Naive thymus-derived CD4-positive, alpha-beta T cell (primary cell): ENCODE measurements around the gene TGFBI. TPM values are rescaled to one million over a fixed set of nuclear protein-coding genes. Genes with fewer than 3 reads are reported as not detected.
A peak's percentile ranks its signal among the peaks of the same experiment; 100 is the strongest.

Experiments
- ATAC-seq: fragments of 150-1000 bp; cut with Tn5 transposase; 2 replicates; pipeline ENCODE4 v1.10.0; 2021; ENCODE audit warnings: mild to moderate bottlenecking, moderate library complexity
- CTCF ChIA-PET: fragments of 350-600 bp; sonication (Branson Sonifier 250); formaldehyde crosslinking; loops from one replicate; lab custom pipeline; 2021; ENCODE audit warnings: antibody characterized with exemption; lab: Charles Lee
- POLR2A ChIA-PET: fragments of 350-600 bp; sonication (Branson Sonifier 250); formaldehyde crosslinking; loops from one replicate; lab custom pipeline; 2021; ENCODE audit warnings: antibody characterized with exemption, inconsistent platforms; lab: Charles Lee
- DNase-seq, 9 donors: peaks; one replicate each; pipeline versions ENCODE4 v3.0.0 to v3.0.0-alpha.2; 2020 to 2022; ENCODE audit warnings: mixed read lengths in 1 of 9
- H3K27ac ChIP-seq: one replicate; pipeline ENCODE4 v1.7.0; 2013; ENCODE audit warnings: mild to moderate bottlenecking, low read depth, low read length, moderate library complexity
- H3K27me3 ChIP-seq, 2 donors: one replicate each; pipeline ENCODE4 v1.7.0; 2013; ENCODE audit warnings: low read length in 2 of 2, mild to moderate bottlenecking in 2 of 2, moderate library complexity in 2 of 2; ENCODE audit not compliant: control insufficient read depth in 2 of 2, insufficient read depth in 2 of 2
- H3K36me3 ChIP-seq, 3 experiments: 1 replicate in 2 of 3; 2 replicates in 1 of 3; pipeline ENCODE4 v1.7.0; 2013; ENCODE audit warnings: low read length in 3 of 3, mild to moderate bottlenecking in 3 of 3, moderate library complexity in 1 of 3; ENCODE audit not compliant: insufficient read depth in 3 of 3, control insufficient read depth in 2 of 3
- H3K4me1 ChIP-seq, 2 donors: one replicate each; pipeline ENCODE4 v1.7.0; 2013; ENCODE audit warnings: low read length in 2 of 2, mild to moderate bottlenecking in 2 of 2, moderate library complexity in 1 of 2; ENCODE audit not compliant: control insufficient read depth in 2 of 2, insufficient read depth in 2 of 2
- H3K4me3 ChIP-seq: 2 replicates; pipeline ENCODE4 v1.7.0; 2013; ENCODE audit warnings: mild to moderate bottlenecking, low read length
- H3K9me3 ChIP-seq, 3 experiments: 1 replicate in 2 of 3; 2 replicates in 1 of 3; pipeline ENCODE4 v1.7.0; 2013; ENCODE audit warnings: low read length in 3 of 3; ENCODE audit not compliant: control insufficient read depth in 2 of 3
- H3K27ac Mint-ChIP-seq, 9 donors: one replicate each; pipeline ENCODE4 v1.8.0; 2020 to 2022; ENCODE audit warnings: mixed read lengths in 9 of 9, mild to moderate bottlenecking in 8 of 9, moderate library complexity in 5 of 9, inconsistent platforms in 2 of 9
- H3K27me3 Mint-ChIP-seq, 5 donors: one replicate each; pipeline ENCODE4 v1.8.0; 2021 to 2022; ENCODE audit warnings: mixed read lengths in 5 of 5, mild to moderate bottlenecking in 1 of 5
- H3K36me3 Mint-ChIP-seq, 5 donors: one replicate each; pipeline ENCODE4 v1.8.0; 2020 to 2022; ENCODE audit warnings: mixed read lengths in 5 of 5, mild to moderate bottlenecking in 3 of 5, inconsistent platforms in 1 of 5
- H3K4me1 Mint-ChIP-seq, 7 donors: one replicate each; pipeline ENCODE4 v1.8.0; 2020 to 2022; ENCODE audit warnings: mixed read lengths in 7 of 7, mild to moderate bottlenecking in 3 of 7, inconsistent platforms in 1 of 7
- H3K4me3 Mint-ChIP-seq, 10 donors: one replicate each; pipeline ENCODE4 v1.8.0; 2020 to 2022; ENCODE audit warnings: mild to moderate bottlenecking in 10 of 10, mixed read lengths in 10 of 10, moderate library complexity in 6 of 10, inconsistent platforms in 2 of 10
- H3K9me3 Mint-ChIP-seq, 11 donors: one replicate each; pipeline ENCODE4 v1.8.0; 2020 to 2022; ENCODE audit warnings: mixed read lengths in 11 of 11, mild to moderate bottlenecking in 4 of 11, inconsistent platforms in 1 of 11, moderate library complexity in 1 of 11
- intact Hi-C, 2 donors: fragments of 100-400 bp; cut with micrococcal nuclease; formaldehyde crosslinking; loops; one replicate each; pipeline ENCODE4 v1.15.1; 2023
- polyA plus RNA-seq, 2 donors: library from polyadenylated mRNA; unstranded; fragments of 300-500 nt; fragmentation: Illumina TruSeq; gene quantifications; one replicate each; pipeline ENCODE4 v1.2.3, GENCODE V29; 2021
- total RNA-seq, 6 experiments: library from RNA in 5 of 6; stranded (reverse) in 5 of 6; gene quantifications; 1 replicate in 5 of 6; 2 replicates in 1 of 6; pipeline ENCODE4 v1.2.3 and lab custom pipeline; 2021 to 2026

The TGFBI gene
- total and polyA plus RNA-seq, 7 experiments from 2014 or later = 0.07 to 167 (median 18.5) TPM; not detected in 1

DNA sequence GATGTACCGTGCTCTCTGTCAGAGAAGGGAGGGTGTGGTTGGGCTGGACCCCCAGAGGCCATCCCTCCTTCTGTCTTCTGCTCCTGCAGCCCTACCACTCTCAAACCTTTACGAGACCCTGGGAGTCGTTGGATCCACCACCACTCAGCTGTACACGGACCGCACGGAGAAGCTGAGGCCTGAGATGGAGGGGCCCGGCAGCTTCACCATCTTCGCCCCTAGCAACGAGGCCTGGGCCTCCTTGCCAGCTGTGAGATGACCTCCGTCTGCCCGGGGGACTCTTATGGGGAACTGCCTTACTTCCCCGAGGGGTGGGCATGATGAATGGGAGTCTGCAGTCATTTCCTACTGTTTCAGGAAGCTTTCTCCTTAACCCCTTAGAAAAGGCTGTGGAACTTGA is 17.5 kb downstream of the TGFBI start:
- H3K4me3 ChIP-seq = no peak overlapping the region
- CTCF ChIA-PET = no interaction called here
- H3K4me1 ChIP-seq = no peaks in the 10 kb centered on the region
- intact Hi-C loops = no loop called here
- ATAC-seq (no peak), DNase-seq (no peak)
- peaks cover 0 to 16% (median 9%) of the 10 kb centered on the region in 7 donors for H3K4me1 Mint-ChIP-seq
- H3K27ac Mint-ChIP-seq = no peak overlapping the region
- H3K27ac ChIP-seq = no peak overlapping the region
- POLR2A ChIA-PET = no interaction called here
- H3K27me3 ChIP-seq = no peaks in the 10 kb centered on the region
- H3K9me3 Mint-ChIP-seq = peaks cover 0 to 3% (median 0%) of the 10 kb centered on the region in 11 donors
- H3K27me3 Mint-ChIP-seq = peaks cover 0 to 5% (median 0%) of the 10 kb centered on the region in 5 donors
- H3K4me3 Mint-ChIP-seq = no peak overlapping the region
- no peaks in the 10 kb centered on the region for H3K36me3 Mint-ChIP-seq
- H3K9me3 ChIP-seq = no peaks in the 10 kb centered on the region
- H3K36me3 ChIP-seq = no peaks in the 10 kb centered on the region

DNA sequence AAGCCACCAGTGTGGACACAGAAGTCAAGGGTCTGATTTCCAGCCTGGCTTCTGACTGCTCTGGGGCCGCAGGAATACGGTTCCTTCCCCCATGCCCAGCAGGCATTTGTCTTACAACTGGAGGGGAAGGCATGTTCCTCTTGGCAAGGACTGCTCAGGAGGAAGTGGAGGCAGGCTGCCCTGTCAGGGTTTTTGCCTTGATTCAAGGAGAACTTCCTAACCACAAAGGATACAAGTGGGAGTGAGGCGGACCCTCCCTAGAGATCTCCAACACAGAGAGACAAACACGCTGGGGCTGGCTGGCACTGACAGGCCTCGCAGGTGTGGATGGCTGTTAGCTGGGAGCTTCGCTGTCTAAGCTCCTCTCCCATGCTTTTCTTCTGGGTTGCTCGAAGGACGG is 19.1 kb downstream of the TGFBI start:
- H3K27ac ChIP-seq = no peak overlapping the region
- ATAC-seq = no peak
- Mint-ChIP-seq H3K27me3 (peaks cover 0 to 5% (median 0%) of the 10 kb centered on the region in 5 donors), H3K4me1 (peaks cover 0 to 4% (median under 1%) of the 10 kb centered on the region in 7 donors), H3K4me3 (no peak overlapping the region), H3K36me3 (no peaks in the 10 kb centered on the region), H3K27ac (no peak overlapping the region), H3K9me3 (peaks cover 0 to 3% (median 0%) of the 10 kb centered on the region in 11 donors)
- H3K36me3 ChIP-seq = no peaks in the 10 kb centered on the region
- no peaks in the 10 kb centered on the region for H3K4me1 ChIP-seq
- no peaks in the 10 kb centered on the region for H3K9me3 ChIP-seq
- DNase-seq = no peak
- H3K27me3 ChIP-seq = no peaks in the 10 kb centered on the region
- POLR2A ChIA-PET = no interaction called here
- CTCF ChIA-PET = no interaction called here
- H3K4me3 ChIP-seq = no peak overlapping the region
- intact Hi-C loops = no loop called here

DNA sequence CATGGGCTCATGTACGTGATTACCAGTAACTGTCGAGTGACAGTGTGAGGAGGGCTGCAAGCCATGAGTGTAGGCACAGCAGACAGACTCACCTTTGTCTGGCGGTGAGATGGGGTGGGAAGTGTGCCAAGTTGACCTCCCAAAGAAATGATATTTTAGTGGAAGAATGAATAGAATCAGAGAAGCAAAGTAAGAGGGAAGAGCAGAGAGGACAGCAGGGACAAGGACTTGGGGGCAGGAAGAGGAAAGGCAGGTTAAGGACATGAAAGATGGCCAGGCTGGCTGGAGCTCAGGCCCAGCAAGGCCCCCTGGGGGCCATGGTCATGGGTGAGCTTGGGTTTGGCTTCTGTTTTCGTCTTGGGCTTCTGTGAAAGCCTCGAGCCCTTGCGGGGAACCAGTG is 20.2 kb downstream of the TGFBI start:
- intact Hi-C loops = no loop called here
- Mint-ChIP-seq H3K27me3 (peaks cover 0 to 5% (median 0%) of the 10 kb centered on the region in 5 donors), H3K36me3 (no peaks in the 10 kb centered on the region), H3K4me1 (peaks cover 0 to 4% (median 0%) of the 10 kb centered on the region in 7 donors), H3K9me3 (peaks cover 0 to 3% (median 0%) of the 10 kb centered on the region in 11 donors), H3K4me3 (no peak overlapping the region), H3K27ac (no peak overlapping the region)
- POLR2A ChIA-PET = no interaction called here
- Histone ChIP-seq H3K4me3 (no peak overlapping the region), H3K9me3 (no peaks in the 10 kb centered on the region), H3K27me3 (no peaks in the 10 kb centered on the region), H3K36me3 (no peaks in the 10 kb centered on the region), H3K27ac (no peak overlapping the region), H3K4me1 (no peaks in the 10 kb centered on the region)
- DNase-seq (no peak), ATAC-seq (no peak)
- CTCF ChIA-PET = no interaction called here

DNA sequence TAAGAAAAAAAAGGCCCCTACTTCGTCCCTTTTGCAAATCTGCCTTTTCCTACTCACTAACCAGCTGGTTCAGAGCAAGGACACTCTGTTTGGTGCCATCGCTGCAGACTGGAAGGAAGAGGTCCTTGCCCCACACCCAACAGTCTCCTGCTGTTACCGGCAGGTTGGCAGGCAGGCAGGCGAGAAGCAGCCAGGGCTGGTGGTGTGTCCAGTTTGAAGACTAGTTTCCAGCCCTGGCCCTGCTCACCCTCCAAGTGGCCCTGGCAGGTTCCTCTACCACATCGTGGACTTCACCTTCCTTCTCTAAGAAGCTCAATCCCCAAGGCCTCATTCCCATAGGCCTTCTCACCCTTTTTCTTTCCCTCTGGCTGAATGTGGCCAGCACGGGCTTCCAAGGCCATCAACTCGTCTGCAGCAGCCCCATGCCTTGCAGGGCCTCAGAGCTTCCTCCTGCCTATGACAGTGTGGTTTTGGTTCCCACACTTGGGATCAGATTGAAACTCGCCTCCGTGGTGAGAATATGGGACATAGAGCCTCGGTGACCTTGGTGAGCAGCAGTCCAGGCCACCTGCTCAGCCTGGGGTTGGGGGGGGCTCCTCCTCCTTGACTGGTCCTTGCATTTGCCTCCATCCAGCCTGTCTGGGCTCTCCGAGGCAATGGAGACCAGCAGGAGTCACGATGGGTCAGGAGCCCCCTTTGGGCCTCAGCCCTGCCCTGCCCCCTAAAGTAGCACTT is 22.9 kb downstream of the TGFBI start:
- peak; percentile 29 for ATAC-seq
- Histone ChIP-seq H3K27me3 (no peaks in the 10 kb centered on the region), H3K9me3 (no peaks in the 10 kb centered on the region), H3K36me3 (no peaks in the 10 kb centered on the region), H3K4me3 (no peak overlapping the region), H3K27ac (no peak overlapping the region), H3K4me1 (no peaks in the 10 kb centered on the region)
- DNase-seq = no peak
- Mint-ChIP-seq H3K9me3 (peaks cover 0 to 3% (median 0%) of the 10 kb centered on the region in 11 donors), H3K27me3 (peaks cover 0 to 5% (median 1%) of the 10 kb centered on the region in 5 donors), H3K4me1 (peaks cover 0 to 4% (median 0%) of the 10 kb centered on the region in 7 donors), H3K4me3 (no peak overlapping the region), H3K27ac (no peak overlapping the region), H3K36me3 (no peaks in the 10 kb centered on the region)
- intact Hi-C loops = no loop called here
- ChIA-PET POLR2A (no interaction called here), CTCF (no interaction called here)

DNA sequence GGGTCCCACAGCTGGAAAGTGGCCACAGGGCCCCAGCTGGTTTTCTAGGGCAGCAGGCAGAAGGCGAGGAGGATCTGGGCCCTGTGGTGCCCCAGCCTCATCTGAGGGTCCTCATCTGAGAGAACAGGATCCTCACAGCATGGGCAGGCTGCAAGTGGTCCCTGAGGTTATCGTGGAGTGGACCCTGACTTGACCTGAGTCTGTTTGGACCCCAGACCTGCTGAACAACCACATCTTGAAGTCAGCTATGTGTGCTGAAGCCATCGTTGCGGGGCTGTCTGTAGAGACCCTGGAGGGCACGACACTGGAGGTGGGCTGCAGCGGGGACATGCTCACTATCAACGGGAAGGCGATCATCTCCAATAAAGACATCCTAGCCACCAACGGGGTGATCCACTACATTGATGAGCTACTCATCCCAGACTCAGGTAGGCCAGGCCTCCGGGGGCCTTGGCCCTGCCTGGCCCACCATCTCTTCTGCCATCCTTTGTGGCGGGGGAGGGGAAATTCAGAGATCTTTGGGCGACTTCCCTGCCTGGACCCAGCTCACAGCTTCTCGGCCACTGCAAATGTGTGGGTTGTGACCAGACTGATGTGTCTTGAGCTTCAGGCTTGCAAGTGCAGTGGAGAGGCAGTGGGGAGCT is 24.0 kb downstream of the TGFBI start:
- Histone ChIP-seq H3K27me3 (no peaks in the 10 kb centered on the region), H3K4me1 (no peaks in the 10 kb centered on the region), H3K36me3 (no peaks in the 10 kb centered on the region), H3K4me3 (no peak overlapping the region), H3K27ac (no peak overlapping the region), H3K9me3 (no peaks in the 10 kb centered on the region)
- no peak overlapping the region for H3K4me3 Mint-ChIP-seq
- POLR2A ChIA-PET = no interaction called here
- H3K27me3 Mint-ChIP-seq = peaks cover 0 to 9% (median 9%) of the 10 kb centered on the region in 5 donors
- ATAC-seq (no peak), DNase-seq (no peak)
- CTCF ChIA-PET = no interaction called here
- no peaks in the 10 kb centered on the region for H3K36me3 Mint-ChIP-seq
- peaks cover 0 to 3% (median 0%) of the 10 kb centered on the region in 11 donors for H3K9me3 Mint-ChIP-seq
- peaks cover 0 to 7% (median 0%) of the 10 kb centered on the region in 7 donors for H3K4me1 Mint-ChIP-seq
- intact Hi-C loops = no loop called here
- H3K27ac Mint-ChIP-seq = no peak overlapping the region

DNA sequence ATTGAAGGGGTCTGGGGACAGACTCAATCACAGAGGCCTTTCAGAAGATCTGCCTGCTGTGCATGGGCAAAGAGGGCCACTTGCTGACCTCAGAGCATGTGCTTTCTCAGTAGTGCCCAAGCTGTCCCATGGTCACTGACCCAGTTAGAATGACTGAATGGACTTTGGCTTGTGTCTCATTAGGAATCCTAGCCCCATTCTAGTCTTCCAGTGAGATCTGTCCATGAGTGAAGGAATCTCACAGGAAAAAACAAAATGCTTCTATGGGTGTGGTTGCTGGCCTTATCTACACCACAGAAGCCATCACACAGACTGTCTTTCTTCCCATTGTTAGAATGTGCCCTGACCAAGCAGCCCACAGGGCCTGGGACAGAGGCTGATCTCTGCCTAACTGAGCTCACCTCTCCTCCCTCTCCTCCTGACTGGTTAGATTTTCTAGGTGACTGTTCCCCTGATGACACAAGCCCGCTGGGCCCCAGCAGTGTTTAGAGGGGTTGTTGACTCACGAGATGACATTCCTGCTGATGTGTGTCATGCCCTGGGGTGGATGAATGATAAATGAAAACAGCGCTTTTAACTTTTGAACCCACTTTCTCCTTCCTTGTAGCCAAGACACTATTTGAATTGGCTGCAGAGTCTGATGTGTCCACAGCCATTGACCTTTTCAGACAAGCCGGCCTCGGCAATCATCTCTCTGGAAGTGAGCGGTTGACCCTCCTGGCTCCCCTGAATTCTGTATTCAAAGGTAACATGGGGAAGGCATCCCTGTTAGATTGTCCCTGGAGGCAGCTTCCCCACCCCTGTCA is 24.8 kb downstream of the TGFBI start:
- H3K4me1 ChIP-seq = no peaks in the 10 kb centered on the region
- no peak overlapping the region for H3K4me3 ChIP-seq
- H3K36me3 Mint-ChIP-seq = no peaks in the 10 kb centered on the region
- H3K4me1 Mint-ChIP-seq = peaks cover 0 to 7% (median 0%) of the 10 kb centered on the region in 7 donors
- ChIA-PET POLR2A (no interaction called here), CTCF (no interaction called here)
- no peak overlapping the region for H3K4me3 Mint-ChIP-seq
- no peak overlapping the region for H3K27ac Mint-ChIP-seq
- ATAC-seq (no peak), DNase-seq (no peak)
- no peak overlapping the region for H3K27ac ChIP-seq
- H3K9me3 ChIP-seq = no peaks in the 10 kb centered on the region
- intact Hi-C loops = no loop called here
- H3K27me3 Mint-ChIP-seq = peaks cover 0 to 9% (median 9%) of the 10 kb centered on the region in 5 donors
- peaks cover 0 to 3% (median 0%) of the 10 kb centered on the region in 11 donors for H3K9me3 Mint-ChIP-seq
- no peaks in the 10 kb centered on the region for H3K27me3 ChIP-seq
- no peaks in the 10 kb centered on the region for H3K36me3 ChIP-seq
